ENCODE results near the gene KLF11. TPM values are rescaled to one million over a fixed set of nuclear protein-coding genes. Genes with fewer than 3 reads are reported as not detected.

The KLF11 gene
- total and polyA plus RNA-seq, 8 donors = 4.1 to 21.6 (median 12.0) TPM

DNA sequence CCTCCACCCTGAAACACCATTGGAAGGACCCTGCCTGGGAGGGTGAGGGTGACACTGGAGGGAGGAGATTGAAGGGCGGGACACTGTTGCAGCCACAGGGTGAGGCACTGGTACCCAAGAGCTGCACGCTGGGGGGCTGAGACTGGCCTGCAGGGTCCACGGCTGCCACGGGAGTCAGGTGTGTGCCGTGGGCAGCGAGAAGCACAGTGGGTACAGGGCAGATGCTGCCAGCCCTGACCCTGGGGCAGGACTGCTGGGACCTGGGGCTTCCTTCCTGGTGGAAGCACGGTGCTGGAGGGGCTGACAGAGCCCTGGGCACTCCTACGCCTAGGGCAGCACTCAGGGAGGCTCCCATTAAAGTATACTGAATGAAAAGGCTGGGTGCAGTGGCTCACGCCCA is 20.2 kb downstream of the KLF11 start:
- H3K4me3 ChIP-seq = no peak overlapping the region
- DNase-seq = no peak
- WGBS, 5 donors = 91 to 95% (median 92%) methylated on average over 8 to 9 of the region's 9 CpGs
- no peak overlapping the region for H3K27ac ChIP-seq
- intact Hi-C loops (cut with DNase I; ENCODE audit: low total_unique reads) = no loop called here
- no peaks in the 10 kb centered on the region for H3K27me3 ChIP-seq
- TF ChIP-seq POLR2AphosphoS5 (IDR thresholded peaks at IDR 0.05) (no peak), EP300 (IDR thresholded peaks at IDR 0.05) (no peak), POLR2A (IDR thresholded peaks at IDR 0.05) (no peak)
- TF ChIP-seq, protein P1, sequence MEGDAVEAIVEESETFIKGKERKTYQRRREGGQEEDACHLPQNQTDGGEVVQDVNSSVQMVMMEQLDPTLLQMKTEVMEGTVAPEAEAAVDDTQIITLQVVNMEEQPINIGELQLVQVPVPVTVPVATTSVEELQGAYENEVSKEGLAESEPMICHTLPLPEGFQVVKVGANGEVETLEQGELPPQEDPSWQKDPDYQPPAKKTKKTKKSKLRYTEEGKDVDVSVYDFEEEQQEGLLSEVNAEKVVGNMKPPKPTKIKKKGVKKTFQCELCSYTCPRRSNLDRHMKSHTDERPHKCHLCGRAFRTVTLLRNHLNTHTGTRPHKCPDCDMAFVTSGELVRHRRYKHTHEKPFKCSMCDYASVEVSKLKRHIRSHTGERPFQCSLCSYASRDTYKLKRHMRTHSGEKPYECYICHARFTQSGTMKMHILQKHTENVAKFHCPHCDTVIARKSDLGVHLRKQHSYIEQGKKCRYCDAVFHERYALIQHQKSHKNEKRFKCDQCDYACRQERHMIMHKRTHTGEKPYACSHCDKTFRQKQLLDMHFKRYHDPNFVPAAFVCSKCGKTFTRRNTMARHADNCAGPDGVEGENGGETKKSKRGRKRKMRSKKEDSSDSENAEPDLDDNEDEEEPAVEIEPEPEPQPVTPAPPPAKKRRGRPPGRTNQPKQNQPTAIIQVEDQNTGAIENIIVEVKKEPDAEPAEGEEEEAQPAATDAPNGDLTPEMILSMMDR (IDR thresholded peaks at IDR 0.05) = no peak
- no peaks in the 10 kb centered on the region for H3K9me3 ChIP-seq
- H3K4me1 ChIP-seq = peaks cover 0 to 13% (median 9%) of the 10 kb centered on the region in 4 donors
- peaks cover 0 to 10% (median 0%) of the 10 kb centered on the region in 4 donors for H3K36me3 ChIP-seq

GRCh38 chr2:10064932-10065772 is 21.8 kb downstream of the KLF11 start:
- Histone ChIP-seq H3K27me3 (no peaks in the 10 kb centered on the region), H3K27ac (no peak overlapping the region), H3K36me3 (peaks cover 0 to 10% (median 0%) of the 10 kb centered on the region in 4 donors), H3K9me3 (no peaks in the 10 kb centered on the region), H3K4me1 (peaks cover 0 to 8% (median 6%) of the 10 kb centered on the region in 4 donors), H3K4me3 (no peak overlapping the region)
- WGBS, 5 donors = 86 to 91% (median 89%) methylated on average over 18 of the region's 18 CpGs
- TF ChIP-seq EP300 (IDR thresholded peaks at IDR 0.05) (no peak), POLR2AphosphoS5 (IDR thresholded peaks at IDR 0.05) (no peak), POLR2A (IDR thresholded peaks at IDR 0.05) (no peak)
- TF ChIP-seq, protein P1 (IDR thresholded peaks at IDR 0.05) = no peak
- intact Hi-C loops (cut with DNase I; ENCODE audit: low total_unique reads) = no loop called here
- DNase-seq = no peak

DNA sequence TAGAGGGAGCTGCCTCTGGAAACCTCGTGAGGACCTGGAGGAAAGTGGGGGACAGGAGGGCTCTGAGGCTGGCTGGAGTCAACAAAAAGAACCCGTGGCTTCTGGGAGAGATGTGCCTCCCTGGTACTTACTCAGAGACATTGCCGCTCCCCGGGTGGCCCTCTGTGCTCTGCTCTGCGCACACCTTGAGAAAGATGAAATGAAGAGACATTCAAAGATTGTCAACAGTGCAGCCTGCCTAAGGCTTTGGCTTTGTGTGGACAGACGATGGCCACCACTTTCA is 22.4 kb downstream of the KLF11 start:
- DNase-seq = no peak
- intact Hi-C loops (cut with DNase I; ENCODE audit: low total_unique reads) = no loop called here
- WGBS, 5 donors = 85 to 89% (median 88%) methylated on average over 6 of the region's 6 CpGs
- peaks cover 0 to 2% (median under 1%) of the 10 kb centered on the region in 4 donors for H3K4me1 ChIP-seq
- peaks cover 0 to 10% (median 0%) of the 10 kb centered on the region in 4 donors for H3K36me3 ChIP-seq
- no peak overlapping the region for H3K27ac ChIP-seq
- TF ChIP-seq POLR2AphosphoS5 (IDR thresholded peaks at IDR 0.05) = no peak
- TF ChIP-seq EP300 (IDR thresholded peaks at IDR 0.05) = no peak
- no peak for TF ChIP-seq POLR2A (IDR thresholded peaks at IDR 0.05)
- TF ChIP-seq, protein P1 (IDR thresholded peaks at IDR 0.05) = no peak
- H3K9me3 ChIP-seq = no peaks in the 10 kb centered on the region
- H3K27me3 ChIP-seq = no peaks in the 10 kb centered on the region
- H3K4me3 ChIP-seq = no peak overlapping the region

GRCh38 chr2:10067330-10067729 is 24.0 kb downstream of the KLF11 start:
- WGBS, 5 donors = 60 to 99% (median 97%) methylated on average over 2 of the region's 2 CpGs
- Histone ChIP-seq H3K9me3 (no peaks in the 10 kb centered on the region), H3K4me1 (peaks cover 0 to 2% (median 2%) of the 10 kb centered on the region in 4 donors), H3K4me3 (no peak overlapping the region), H3K27me3 (no peaks in the 10 kb centered on the region), H3K36me3 (peaks cover 0 to 10% (median 0%) of the 10 kb centered on the region in 4 donors), H3K27ac (no peak overlapping the region)
- TF ChIP-seq, protein P1 (IDR thresholded peaks at IDR 0.05) = no peak
- TF ChIP-seq POLR2AphosphoS5 (IDR thresholded peaks at IDR 0.05) = no peak
- TF ChIP-seq EP300 (IDR thresholded peaks at IDR 0.05) = no peak
- TF ChIP-seq POLR2A (IDR thresholded peaks at IDR 0.05) = no peak
- no peak for DNase-seq
- intact Hi-C loops (cut with DNase I; ENCODE audit: low total_unique reads) = no loop called here

All from stomach (tissue), 9 donors.